ENCODE measurements around the gene CHPF2.

CHPF2 gene

DNA sequence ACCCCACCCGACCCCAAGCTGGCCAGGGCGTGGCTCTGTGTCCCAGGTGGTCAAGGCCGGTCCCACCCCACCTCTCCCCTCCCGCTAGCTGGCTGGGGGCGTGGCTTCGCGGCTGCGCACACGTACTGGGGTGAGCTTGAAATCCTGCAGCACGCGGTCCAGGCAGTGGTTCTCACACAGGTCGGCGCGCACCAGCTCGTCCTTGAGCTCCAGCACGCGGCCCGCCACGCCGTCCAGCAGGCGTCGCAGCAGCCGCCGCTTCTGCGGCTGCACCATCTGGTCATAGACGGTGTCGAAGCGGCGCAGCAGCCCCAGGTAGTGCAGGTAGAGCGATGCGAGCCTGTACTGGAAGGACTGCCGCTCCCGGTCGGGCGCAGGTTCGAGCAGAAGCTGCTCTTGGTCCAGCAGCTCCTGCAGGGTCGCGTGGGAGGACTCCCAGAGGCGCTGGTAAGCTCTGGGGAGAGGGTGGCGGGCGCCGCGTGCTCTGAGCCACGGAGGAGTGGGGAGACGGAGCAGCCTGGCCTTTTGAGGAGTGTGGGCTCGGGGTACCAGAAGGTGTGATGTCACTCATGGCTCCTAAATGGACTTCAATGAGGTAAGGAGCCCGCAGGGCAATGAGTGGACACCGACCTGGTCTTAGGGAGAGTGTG lies 27.8 kb upstream of the CHPF2 start:
- in situ Hi-C loops (cut with HindIII; ENCODE audit: low pct_ligation_motif_present, low pct_unique_long_range_greater_than_20kb, low sequenced_read_pairs), result loop anchor here (5.0 kb wide), 1 partner anchor 57 kb away; no protein-coding TSS in a partner anchor
- DNase-seq, result no peak

DNA sequence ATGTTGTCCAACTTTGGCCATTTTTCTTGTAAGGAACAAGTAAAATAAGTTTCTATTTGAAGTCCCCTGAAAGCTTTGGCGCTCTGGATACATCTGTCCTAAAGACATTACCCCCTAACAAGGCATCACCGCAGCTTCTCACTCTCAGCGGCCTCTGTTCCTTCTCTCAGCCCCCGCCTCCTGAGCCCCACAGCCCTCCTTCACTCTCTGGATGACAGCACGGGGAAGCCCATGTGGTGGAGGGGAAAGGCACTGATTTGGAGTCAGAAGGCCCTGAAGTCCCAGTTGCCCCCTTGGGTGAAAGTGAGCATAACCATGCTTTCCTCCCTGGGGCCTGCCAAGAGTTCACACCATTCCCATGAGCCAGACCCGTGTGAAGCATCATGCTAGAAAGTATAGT lies 26.6 kb upstream of the CHPF2 start:
- DNase-seq, result no peak

DNA sequence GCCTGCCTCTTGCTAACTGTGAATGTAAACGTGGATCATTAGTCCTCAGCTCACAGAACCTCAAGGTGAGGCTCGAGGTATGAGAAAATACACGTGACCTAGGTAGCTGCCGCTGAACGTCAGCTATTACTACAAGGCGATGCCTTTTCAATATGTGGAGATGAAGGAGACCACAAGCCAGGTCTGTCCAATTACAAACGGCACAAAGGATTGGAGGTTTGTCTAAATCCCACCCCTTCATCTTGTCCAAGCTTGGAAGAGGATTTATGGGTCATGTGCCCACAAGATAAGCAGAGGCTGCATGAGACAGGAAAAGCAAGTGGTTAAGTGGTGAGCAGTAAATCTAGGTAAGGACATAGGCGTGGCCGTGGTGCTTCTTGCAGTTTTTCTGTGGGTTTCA lies 25.4 kb upstream of the CHPF2 start:
- in situ Hi-C loops (cut with HindIII; ENCODE audit: low pct_ligation_motif_present, low pct_unique_long_range_greater_than_20kb, low sequenced_read_pairs), result loop anchor here (5.0 kb wide), 1 partner anchor 60 kb away; no protein-coding TSS in a partner anchor
- DNase-seq, result no peak

More for the DNA sequence above, 26.6 kb upstream of the CHPF2 start:
- in situ Hi-C loops (cut with HindIII; ENCODE audit: low pct_ligation_motif_present, low pct_unique_long_range_greater_than_20kb, low sequenced_read_pairs), result loop anchor here (5.0 kb wide), 1 partner anchor 58 kb away; no protein-coding TSS in a partner anchor

DNA sequence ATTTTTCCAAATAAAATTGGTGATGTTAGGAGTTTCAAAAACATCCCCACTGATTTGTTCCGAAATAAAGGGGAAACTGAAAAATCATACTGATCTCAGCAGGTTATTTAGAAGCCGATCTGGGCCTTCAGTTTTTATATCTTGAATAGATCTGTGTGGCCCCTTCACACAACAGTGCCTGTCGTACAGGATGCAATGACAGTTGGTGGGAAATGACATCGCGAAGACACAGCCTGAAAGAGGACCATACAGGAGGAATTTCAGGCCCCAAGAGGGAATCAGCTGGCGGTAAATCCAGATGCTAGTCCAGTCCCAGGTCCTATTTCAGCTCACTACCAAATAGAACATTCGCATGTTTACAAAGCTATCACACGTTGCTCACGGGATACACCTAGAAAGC lies 25.0 kb upstream of the CHPF2 start:
- in situ Hi-C loops (cut with HindIII; ENCODE audit: low pct_ligation_motif_present, low pct_unique_long_range_greater_than_20kb, low sequenced_read_pairs), result loop anchor here (5.0 kb wide), 1 partner anchor 60 kb away; no protein-coding TSS in a partner anchor
- no peak for DNase-seq

DNA sequence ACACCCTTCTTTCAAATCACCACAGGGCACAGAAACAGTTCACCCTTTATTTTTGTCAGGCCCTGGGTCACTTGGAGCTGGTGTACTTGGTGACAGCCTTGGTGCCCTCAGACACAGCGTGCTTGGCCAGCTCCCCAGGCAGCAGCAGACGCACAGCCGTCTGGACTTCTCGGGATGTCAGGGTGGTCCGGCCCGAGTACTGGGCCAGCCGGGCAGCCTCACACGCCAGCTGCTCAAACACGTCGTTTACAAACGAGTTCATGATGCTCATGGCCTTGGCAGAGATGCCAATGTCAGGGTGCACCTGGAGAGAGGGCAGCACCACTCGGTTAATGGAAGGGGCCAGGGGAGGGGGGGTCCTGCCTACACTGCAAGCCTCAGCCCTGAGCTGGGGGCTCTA lies 24.5 kb upstream of the CHPF2 start:
- in situ Hi-C loops (cut with HindIII; ENCODE audit: low pct_ligation_motif_present, low pct_unique_long_range_greater_than_20kb, low sequenced_read_pairs), result loop anchor here (5.0 kb wide), 1 partner anchor 61 kb away; no protein-coding TSS in a partner anchor
- no peak for DNase-seq

DNA sequence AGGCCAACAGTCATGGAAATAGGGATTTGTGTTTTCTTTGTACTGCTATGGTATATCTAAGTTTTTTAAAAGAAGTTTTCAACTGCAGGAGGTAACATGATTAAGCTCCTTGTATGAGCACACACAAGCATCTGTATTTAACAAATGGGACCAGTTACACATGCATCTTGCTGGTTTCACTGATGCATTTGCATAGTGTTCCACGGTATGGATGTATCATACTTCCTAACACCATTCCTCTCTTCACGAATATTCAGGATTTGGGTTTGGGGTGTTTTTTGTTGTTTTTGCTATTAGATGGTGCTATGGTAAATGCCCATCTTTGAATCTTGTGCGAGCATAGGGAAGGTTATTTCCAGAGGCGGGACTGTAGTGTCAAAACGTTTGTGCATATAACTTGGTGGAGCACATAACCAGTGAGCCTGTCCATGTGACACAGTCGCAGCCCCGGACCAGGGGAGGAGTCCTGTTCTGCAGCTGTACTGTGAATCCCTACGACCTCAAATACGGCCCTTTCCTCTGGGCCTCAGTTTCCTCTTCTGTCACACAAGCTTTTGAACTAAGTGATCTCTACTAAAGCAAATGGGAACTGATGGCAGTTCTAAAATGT lies 23.9 kb upstream of the CHPF2 start:
- DNase-seq, result no peak
- in situ Hi-C loops (cut with HindIII; ENCODE audit: low pct_ligation_motif_present, low pct_unique_long_range_greater_than_20kb, low sequenced_read_pairs), result loop anchor here (5.0 kb wide), 1 partner anchor 61 kb away; no protein-coding TSS in a partner anchor

DNA sequence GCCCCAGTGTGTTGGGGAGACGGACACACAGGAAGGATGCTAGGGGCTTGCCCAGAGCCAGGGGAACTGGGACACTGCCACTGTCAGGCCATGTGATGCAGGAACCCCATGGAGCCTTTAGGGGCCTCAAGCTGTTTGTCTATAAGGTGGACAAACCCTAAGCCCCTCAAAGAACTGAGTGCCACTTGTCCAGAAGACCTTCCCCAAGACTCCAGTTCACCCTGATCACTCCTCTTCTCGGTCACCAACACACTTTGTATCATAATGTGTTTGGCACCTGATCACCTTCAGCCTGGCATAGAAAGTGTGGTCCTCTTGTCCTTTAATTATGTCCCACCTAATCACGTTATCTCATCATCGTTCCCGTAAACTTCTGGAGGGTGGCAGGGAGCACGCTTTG lies 22.7 kb upstream of the CHPF2 start:
- no peak for DNase-seq
- in situ Hi-C loops (cut with HindIII; ENCODE audit: low pct_ligation_motif_present, low pct_unique_long_range_greater_than_20kb, low sequenced_read_pairs), result loop anchor here (5.0 kb wide), 1 partner anchor 62 kb away; no protein-coding TSS in a partner anchor

DNA sequence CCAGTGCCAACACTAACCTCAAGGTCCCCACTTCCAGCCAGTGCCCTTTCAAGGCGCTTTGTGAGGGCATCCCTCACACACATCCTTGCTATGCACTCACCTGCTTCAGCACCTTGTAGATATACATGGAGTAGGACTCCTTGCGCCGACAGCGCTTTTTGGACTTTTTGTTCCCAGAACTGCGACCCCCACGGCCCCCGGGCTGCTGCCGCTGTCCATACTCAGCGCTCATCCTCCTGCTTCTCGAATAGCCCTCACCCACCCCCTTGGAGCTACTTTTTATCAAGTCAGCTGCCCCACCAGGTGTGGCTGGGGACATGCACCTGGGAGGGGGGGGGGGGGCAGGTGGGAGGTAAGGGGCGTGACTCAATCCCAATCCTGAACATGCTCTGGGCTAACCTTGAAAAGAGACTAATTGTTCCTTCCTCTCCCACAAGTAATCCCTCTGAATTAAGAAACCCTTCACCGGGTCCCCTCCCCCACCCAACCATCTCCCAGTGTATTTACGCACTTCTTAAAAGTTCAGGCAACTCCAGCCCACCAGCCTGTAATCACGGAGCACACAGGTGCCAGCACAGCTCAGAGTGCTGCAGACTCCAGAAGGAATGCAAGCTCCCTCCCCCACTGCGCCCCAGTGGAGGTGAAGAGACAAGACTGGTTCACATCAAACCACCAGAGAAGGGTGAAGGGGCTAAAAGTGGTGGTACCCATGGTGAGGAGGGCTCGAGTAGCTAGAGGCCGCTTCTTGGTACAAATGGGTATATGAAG lies 22.0 kb upstream of the CHPF2 start, which contains the start of gene H2BK1:
H2BK1 (minus strand) TSS at position 402 of the 768 bp plus-strand sequence; CDS start at position 232, 170 bp downstream.
- no peak for DNase-seq
- in situ Hi-C loops (cut with HindIII; ENCODE audit: low pct_ligation_motif_present, low pct_unique_long_range_greater_than_20kb, low sequenced_read_pairs), result no loop called here

DNA sequence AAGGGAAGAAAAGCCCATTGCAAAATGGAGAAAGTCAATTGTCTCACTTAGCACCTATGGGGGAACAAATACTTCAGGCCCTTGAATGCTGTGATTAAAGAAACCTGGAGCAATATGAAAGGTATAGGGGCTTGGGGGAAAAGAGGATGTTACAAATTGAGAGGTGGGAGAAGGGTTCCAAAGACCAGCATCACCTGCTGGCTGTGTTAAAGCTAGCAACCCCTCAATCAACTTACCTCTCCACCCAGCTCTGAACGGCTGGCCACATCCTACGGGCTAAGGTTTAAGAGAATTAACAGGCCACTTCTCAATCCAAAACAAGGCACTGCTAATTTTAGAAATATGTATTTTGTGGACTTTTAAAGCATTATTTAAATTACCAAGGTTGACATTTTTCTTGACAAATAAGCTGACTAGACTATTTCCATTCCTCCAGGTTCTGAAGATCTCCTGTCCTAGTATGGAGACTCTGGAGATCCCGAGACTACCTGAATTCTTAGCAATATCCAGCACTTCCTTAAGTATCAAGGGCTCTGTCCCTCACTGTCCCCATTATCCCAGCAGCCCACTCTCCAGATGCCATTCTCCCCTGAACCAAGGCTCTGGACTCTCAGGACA lies 21.0 kb upstream of the CHPF2 start:
- in situ Hi-C loops (cut with HindIII; ENCODE audit: low pct_ligation_motif_present, low pct_unique_long_range_greater_than_20kb, low sequenced_read_pairs), result no loop called here
- no peak for DNase-seq

DNA sequence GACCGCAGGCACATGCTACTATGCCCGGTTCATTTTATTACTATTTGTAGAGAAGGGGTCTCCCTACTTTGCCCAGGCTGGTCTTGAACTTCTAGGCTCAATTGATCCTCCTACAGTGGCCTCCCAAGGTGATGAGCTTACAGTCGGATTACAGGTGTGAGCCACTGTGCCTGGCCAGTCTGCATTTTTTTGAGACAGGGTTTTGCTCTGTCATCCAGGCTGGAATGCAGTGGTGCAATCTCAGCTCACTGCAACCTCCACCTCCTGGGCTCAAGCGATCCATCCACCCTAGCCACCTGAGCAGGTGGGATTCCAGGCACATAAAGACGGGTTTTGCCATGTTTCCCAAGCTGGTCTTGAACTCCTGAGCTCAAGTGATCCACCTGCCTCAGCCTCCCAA lies 19.7 kb upstream of the CHPF2 start:
- in situ Hi-C loops (cut with HindIII; ENCODE audit: low pct_ligation_motif_present, low pct_unique_long_range_greater_than_20kb, low sequenced_read_pairs), result no loop called here

DNA sequence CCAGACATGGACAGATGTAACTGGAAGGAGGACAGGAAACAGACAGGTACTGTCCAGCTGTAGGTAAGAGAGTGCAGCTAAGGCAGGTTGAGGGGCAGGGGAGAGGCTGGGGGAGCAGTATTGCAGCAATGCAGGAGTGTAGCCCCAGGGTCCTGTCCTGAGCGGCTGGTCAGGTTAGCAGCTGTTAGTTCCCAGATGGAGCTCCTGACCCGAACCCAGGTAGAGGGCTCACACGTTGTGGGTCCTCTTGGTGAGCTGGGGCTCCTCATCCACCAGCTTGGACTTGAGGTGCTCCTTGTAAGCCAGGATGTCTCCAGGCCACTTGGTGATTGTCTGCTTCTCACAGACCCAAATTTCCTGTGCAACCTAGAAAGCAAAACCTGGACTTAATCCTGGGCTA lies 18.5 kb upstream of the CHPF2 start:
- no peak for DNase-seq
- in situ Hi-C loops (cut with HindIII; ENCODE audit: low pct_ligation_motif_present, low pct_unique_long_range_greater_than_20kb, low sequenced_read_pairs), result no loop called here

More for the DNA sequence above, 19.7 kb upstream of the CHPF2 start:
- DNase-seq, result no peak

DNA sequence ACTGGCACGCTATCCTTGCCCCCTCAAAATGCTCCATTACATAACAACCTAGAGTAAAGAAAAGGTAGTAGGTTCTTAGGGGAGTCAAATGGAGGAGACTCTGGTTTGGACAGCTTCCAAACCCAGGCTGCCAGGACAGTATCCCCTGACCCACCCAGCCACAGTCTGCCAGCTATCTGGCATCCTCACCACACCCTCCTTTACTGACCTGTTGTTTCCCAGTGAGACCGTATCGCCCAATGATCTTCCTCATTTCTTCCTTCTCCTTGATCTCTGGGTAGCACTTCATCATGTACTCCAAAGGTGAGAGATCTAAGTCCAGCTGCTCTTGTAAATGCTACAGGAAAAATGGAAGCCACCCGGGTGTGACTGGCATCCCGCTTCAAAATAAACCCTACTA lies 16.9 kb upstream of the CHPF2 start:
- no peak for DNase-seq
- in situ Hi-C loops (cut with HindIII; ENCODE audit: low pct_ligation_motif_present, low pct_unique_long_range_greater_than_20kb, low sequenced_read_pairs), result no loop called here

DNA sequence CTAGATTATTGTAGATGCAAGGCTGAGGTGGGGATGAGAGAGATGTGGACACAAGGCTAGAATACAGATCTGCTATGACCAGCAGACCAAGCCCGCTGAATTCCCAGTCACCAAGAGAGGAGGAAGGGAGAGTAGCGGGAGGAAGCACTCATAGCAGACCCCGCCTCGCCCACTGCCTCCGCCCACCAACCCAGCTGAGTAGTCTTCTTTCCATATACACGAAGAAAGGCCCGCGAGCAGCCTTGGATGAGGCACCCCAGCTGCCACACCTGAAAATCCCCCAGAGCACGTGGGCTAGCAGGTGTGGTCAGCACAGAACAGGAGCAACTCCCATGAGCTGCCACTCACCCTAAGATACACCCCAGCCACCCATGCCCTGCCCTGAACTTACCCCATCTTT lies 14.1 kb upstream of the CHPF2 start:
- in situ Hi-C loops (cut with HindIII; ENCODE audit: low pct_ligation_motif_present, low pct_unique_long_range_greater_than_20kb, low sequenced_read_pairs), result no loop called here
- DNase-seq, result no peak

DNA sequence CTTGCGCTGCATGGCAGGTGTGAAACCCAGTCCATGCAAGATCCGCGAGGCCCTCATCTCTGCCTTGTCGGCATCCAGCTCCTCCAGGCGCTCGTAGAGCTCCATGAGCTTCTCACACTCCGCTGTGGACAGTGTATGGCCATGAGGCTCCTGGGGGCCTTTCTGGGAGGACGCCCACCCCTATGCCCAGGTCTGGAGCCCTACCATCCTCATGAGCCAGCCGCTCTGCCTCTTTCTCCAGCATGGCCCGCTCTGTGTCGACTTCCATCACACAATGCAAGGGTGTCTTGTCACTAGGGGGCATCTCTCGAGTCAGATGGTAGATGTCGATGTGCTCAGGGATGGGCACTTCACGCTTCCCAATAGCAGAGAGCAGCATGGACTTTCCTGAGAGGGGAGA lies 8.6 kb upstream of the CHPF2 start:
- in situ Hi-C loops (cut with HindIII; ENCODE audit: low pct_ligation_motif_present, low pct_unique_long_range_greater_than_20kb, low sequenced_read_pairs), result no loop called here
- DNase-seq, result no peak

DNA sequence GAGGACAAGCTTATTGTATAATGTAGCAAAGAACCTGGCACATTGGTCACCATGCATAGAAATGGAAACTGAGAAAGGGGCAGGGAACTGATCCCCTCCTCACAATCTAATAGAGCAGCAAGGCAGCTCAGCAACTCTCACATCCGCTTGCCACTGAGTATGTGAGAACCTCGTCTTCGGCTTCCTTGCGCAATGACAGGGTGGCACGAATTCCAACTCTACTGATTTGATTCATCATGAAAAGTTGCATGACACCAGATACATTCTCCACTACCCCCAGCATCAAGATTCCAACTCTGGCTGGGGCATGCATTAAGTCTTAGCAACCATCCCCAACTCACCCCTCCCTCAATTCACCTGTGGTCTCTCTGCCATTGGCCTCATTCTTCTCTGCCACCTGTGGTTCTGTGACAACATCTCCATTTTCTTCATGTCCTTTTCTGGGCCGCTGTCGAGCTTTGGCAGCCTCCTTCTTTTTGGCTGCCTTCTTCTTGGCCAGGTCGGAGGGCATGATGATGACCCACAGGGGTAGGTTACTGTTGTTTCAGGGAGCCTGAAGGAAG lies 6.3 kb upstream of the CHPF2 start:
- no peak for DNase-seq
- in situ Hi-C loops (cut with HindIII; ENCODE audit: low pct_ligation_motif_present, low pct_unique_long_range_greater_than_20kb, low sequenced_read_pairs), result no loop called here

DNA sequence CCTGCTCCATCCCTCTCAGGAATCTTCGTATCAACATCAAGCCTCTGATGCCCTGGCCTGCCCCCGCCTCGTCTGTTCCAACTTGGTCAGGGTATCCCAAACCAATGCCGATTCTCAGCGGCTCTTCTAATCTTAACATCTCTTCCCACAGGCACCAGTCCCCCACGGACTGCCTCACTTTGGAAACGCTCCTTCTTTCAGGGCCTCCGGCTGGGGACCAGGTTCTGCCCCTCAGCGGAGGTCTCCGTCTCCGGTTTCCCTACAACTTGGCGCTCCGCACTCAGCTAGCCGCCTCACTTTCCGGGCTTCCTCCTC lies 5.8 kb upstream of the CHPF2 start:
- in situ Hi-C loops (cut with HindIII; ENCODE audit: low pct_ligation_motif_present, low pct_unique_long_range_greater_than_20kb, low sequenced_read_pairs), result no loop called here
- no peak for DNase-seq

DNA sequence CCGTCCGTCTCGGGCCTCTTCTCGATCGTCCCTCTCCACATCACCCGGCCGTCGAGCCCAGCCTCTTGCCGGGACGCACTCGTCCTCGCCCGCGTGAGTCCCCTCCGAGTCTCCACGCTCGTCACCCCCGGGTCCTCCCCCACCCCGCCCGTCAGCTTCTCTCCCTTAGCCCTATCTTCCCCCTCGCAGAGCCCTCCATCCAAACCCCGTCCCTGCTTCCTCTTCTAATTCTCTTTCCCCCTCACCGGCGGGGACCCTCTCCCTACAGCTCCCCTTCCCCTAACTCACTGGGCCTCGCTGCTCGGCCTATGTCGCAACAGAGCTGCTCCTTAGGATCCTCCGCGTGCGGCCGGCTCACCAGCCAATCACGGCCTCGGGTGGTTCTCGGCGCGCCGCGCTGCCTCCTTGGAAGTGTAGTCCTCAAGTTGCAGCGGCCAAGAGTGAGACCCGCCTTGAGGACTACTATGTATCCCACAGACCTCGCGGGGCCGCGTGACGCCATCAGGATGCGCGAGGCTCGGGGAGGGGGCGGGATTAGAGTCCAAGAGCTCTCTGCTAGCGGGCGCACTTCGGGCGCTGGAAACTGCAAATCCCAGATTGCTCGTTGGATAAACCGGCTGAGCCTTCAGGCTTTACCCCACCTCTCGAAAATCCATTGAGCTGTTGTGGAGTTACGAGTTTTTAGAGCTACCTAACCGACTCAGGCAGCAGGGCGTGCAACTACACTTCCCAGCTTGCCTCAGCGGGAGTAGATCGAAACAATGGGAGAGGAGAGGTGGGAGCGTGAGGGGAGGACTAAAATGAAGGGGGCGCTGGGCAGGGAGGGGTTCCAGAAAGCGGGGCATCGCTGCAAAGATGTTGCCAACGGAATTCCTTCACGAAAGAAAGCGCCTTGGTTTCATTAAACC lies 5.2 kb upstream of the CHPF2 start, which contains the start of gene ABCF2:
ABCF2 (minus strand) TSS at position 331 of the 908 bp plus-strand sequence. CDS start 747 bp downstream, outside the sequence.
- in situ Hi-C loops (cut with HindIII; ENCODE audit: low pct_ligation_motif_present, low pct_unique_long_range_greater_than_20kb, low sequenced_read_pairs), result no loop called here

More for the DNA sequence above, 5.2 kb upstream of the CHPF2 start, which contains the start of gene ABCF2:
- DNase-seq, result peak; percentile 100
